Measurements from ENCODE around the gene BORCS5.

- no peak for TF ChIP-seq CTCF (IDR thresholded peaks at IDR 0.05; ENCODE audit: control extremely low read depth in 1 of 3, insufficient read depth in 1 of 3, low read depth in 1 of 3, low read length in 3 of 3)
- no peak for TF ChIP-seq TAF1 (IDR thresholded peaks at IDR 0.05; ENCODE audit: low read depth, low read length)
- TF ChIP-seq POLR2AphosphoS5 (IDR thresholded peaks at IDR 0.05; ENCODE audit: low read depth, low read length): no peak
- TF ChIP-seq RNF2 (IDR thresholded peaks at IDR 0.05; ENCODE audit: borderline replicate concordance, low read depth, low read length, missing control alignments, poor library complexity, severe bottlenecking): no peak
- no peak for TF ChIP-seq EZH2 (IDR thresholded peaks at IDR 0.05; ENCODE audit: low read depth, low read length, severe bottlenecking)
Observed at GRCh38 chr12:12432364-12432763, 75.5 kb downstream of the BORCS5 start.
